Mononuclear cell (primary cell): ENCODE results near the gene GOLGB1. TPM values are rescaled to one million over a fixed set of nuclear protein-coding genes. Genes with fewer than 3 reads are reported as not detected.
"Not testable (repeated sequence)": the region's sequence is repeated elsewhere in the genome, so short reads cannot be mapped to it uniquely, and the experiment has no call there.

ENCODE experiments used
- H3K27me3 ChIP-seq: 2 replicates; pipeline ENCODE4 v1.6.0; 2011; ENCODE audit warnings: low read length, control low read depth; ENCODE audit not compliant: insufficient read depth
- H3K4me1 ChIP-seq: 2 replicates; pipeline ENCODE4 v1.5.1; 2011; ENCODE audit warnings: mild to moderate bottlenecking, low read length, control low read depth; ENCODE audit not compliant: insufficient read depth
- H3K4me3 ChIP-seq: 2 replicates; pipeline ENCODE4 v1.5.1; 2011; ENCODE audit warnings: mild to moderate bottlenecking, low read length, moderate library complexity
- H3K9me3 ChIP-seq: 2 replicates; pipeline ENCODE4 v1.5.1; 2011; ENCODE audit warnings: low read depth, mild to moderate bottlenecking, control low read depth, low read length
- total RNA-seq: library from RNA; depleted of rRNA; stranded (reverse); fragments of >200 nt; gene quantifications from one replicate; pipeline ENCODE4 v1.2.3, GENCODE V29; 2012

GOLGB1 gene
- total RNA-seq, 1 donor: 36.3 TPM

DNA sequence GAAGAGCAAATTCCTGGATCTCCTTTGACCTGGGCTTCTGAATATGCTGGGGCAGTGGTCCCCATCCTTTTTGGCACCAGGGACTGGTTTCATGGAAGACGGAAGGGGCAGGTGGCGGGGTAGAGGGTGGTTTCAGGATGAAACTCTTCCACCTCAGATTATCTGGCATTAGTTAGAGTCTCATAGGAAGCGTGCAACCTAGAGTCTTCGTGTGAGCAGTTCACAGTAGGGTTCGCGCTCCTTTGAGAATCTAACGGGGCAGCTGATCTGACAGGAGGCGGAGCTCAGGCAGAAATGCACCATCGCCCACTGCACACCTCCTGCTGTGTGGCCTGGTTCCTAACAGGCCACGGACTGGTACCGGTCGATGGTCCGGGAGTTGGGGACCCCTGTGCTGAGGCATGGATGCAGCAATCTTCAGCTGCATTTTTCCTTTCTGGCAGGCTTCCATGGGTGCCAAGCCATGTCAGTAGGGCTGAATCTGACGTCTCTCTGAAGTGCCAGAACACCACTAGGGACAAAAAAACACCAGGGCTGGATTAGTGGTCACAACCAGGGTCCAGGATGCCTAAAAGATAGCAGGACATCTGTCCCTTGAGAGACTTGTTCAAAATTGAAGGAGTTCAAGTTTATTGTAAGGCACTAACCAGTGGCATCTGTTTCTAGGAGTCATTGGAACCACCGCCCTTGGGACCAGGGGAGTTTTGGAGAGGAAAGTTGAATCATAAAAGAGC is 8.4 kb upstream of the GOLGB1 start:
- H3K9me3 ChIP-seq: no peaks in the 10 kb centered on the region
- no peak overlapping the region for H3K4me3 ChIP-seq
- H3K4me1 ChIP-seq: no peaks in the 10 kb centered on the region
- no peaks in the 10 kb centered on the region for H3K27me3 ChIP-seq

DNA sequence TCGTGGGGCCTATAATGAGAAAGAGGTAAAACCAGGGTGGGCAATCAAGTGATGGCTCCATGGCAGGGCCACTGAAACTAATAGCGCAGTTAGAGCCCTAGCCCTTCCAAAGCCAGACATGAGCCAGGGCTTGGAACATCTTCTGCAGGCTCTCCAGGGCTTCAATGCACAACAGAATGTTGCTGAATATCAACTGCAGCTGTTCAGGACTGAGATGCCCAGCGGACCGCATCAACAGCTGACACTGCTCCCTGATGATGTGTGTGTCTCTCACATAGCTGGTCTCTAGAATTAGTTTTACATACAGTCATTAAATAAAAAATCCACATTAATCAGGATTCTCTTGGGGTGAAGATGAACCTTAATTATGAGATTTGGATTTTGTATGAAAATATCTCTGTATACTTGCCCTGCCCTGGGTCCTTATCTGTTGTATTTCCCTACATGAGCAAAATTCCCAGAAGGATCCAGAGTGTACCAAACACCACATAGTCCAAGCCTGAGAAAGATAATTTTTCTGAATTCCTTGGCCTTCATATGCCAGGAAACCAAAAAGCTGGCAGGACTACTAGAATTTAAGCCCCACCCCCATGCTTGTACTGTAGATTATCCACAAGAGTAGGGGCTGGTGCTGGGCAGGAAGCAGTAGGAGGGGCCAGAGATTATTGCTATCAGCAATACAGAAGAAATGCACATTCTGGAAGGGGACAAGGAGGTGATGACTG is 7.7 kb upstream of the GOLGB1 start:
- H3K9me3 ChIP-seq: no peaks in the 10 kb centered on the region
- H3K27me3 ChIP-seq: no peaks in the 10 kb centered on the region
- no peaks in the 10 kb centered on the region for H3K4me1 ChIP-seq
- no peak overlapping the region for H3K4me3 ChIP-seq

- H3K4me3 ChIP-seq: no peak overlapping the region
- no peaks in the 10 kb centered on the region for H3K27me3 ChIP-seq
- H3K4me1 ChIP-seq: peaks cover 16% of the 10 kb centered on the region
- H3K9me3 ChIP-seq: no peaks in the 10 kb centered on the region
Observed at GRCh38 chr3:121752772-121753171, 3.2 kb upstream of the GOLGB1 start.

GRCh38 chr3:121752261-121752660 is 2.7 kb upstream of the GOLGB1 start:
- H3K4me3 ChIP-seq: no peak overlapping the region
- no peaks in the 10 kb centered on the region for H3K27me3 ChIP-seq
- H3K9me3 ChIP-seq: no peaks in the 10 kb centered on the region
- H3K4me1 ChIP-seq: peaks cover 16% of the 10 kb centered on the region

GRCh38 chr3:121750087-121750415 is 510 bp upstream of the GOLGB1 start:
- no peaks in the 10 kb centered on the region for H3K9me3 ChIP-seq
- H3K27me3 ChIP-seq: no peaks in the 10 kb centered on the region
- H3K4me1 ChIP-seq: peaks cover 16% of the 10 kb centered on the region
- H3K4me3 ChIP-seq: peak overlapping the region; percentile 84

DNA sequence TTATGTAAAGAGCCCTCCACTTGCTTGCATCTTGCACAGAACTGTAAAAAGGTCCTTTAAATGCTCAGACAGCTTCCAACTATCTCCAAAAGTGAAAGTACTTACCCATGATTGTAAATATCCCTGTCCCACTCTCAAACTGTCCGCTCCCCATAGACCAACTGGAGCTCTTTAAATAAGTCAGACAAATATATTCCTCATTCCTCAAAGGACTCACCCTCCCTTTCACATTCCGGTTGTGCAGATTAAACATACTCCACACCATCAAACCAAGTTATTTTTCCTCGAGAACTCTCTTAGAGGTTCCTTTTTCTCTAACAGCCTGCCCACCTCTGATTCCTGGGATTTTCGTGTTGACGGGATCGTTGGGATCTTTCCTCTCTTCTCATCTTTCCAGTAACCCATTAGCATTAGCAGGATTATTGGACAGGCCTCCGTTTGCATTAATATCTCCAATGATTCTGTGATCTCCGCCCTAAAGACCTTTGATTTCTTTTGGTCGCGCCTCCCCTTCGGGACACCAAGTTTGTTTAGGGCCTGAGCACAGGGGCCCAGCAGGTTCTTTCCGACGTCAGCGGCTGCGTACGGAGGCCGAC is 763 bp downstream of the GOLGB1 start:
- peaks cover 16% of the 10 kb centered on the region for H3K4me1 ChIP-seq
- peak overlapping the region; percentile 84 for H3K4me3 ChIP-seq
- H3K9me3 ChIP-seq: no peaks in the 10 kb centered on the region
- H3K27me3 ChIP-seq: no peaks in the 10 kb centered on the region

DNA sequence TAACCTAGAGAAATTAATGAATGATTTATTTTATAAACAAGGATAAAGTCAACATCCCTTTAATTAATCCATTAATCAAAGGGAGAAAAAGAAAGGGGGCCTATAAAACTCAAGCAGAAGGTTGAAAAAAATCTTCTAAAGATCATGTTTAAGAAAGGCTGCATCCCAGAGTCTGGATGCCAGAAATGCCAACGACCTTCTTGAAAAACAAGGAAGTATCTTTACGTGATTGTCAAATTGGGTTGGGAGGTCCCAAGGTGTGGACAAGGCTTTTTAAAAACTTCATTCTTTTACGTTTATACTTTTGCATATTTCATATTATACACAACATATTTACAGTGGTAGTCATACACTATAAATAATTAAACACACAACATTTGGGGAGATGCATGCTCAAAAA is 1.6 kb downstream of the GOLGB1 start:
- no peak overlapping the region for H3K4me3 ChIP-seq
- H3K4me1 ChIP-seq: peaks cover 16% of the 10 kb centered on the region

GRCh38 chr3:121743106-121743505 is 6.4 kb downstream of the GOLGB1 start:
- not testable (repeated sequence) for H3K4me1 ChIP-seq, H3K9me3 ChIP-seq

More for the DNA sequence above, 1.6 kb downstream of the GOLGB1 start:
- H3K9me3 ChIP-seq: no peaks in the 10 kb centered on the region
- no peaks in the 10 kb centered on the region for H3K27me3 ChIP-seq

DNA sequence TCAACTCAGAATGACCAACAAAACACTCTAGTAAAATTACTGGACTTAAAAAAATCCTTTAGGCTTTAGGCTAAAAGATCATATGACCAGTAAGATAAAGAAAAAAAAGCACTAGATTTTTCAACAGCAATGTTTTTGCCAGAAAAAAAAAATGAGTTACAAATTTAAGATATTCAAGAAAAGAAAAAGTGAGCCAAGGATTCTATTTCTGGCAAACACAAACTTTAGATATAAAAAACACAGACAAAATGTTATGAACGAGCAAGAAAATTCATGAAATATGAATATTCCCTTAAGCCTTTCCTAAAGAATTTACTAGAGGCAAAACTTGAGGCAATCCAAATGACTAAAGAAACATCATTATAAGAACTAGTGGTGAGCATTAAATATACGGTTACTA is 8.6 kb downstream of the GOLGB1 start:
- Histone ChIP-seq H3K9me3 (no peaks in the 10 kb centered on the region), H3K27me3 (no peaks in the 10 kb centered on the region), H3K4me3 (no peak overlapping the region), H3K4me1 (no peaks in the 10 kb centered on the region)

More at GRCh38 chr3:121743106-121743505, 6.4 kb downstream of the GOLGB1 start:
- H3K27me3 ChIP-seq, H3K4me3 ChIP-seq: not testable (repeated sequence)

DNA sequence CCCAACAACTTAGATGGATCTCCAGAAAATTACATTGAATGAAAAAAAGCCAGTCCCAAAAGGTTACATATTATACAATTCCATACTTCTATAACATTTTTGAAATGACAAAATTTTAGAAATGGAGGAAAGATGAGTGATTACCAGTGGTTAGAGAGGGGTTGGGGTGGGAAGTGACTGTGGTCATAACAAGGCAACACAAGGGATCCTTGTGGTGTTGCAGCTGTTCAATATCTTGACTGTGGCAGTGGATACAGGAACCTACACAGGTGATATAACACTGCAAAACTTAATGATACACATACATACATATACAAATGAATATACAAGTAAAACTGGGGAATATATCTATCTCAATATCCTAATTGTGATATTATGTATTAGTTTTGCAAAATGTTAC is 9.6 kb downstream of the GOLGB1 start:
- H3K4me3 ChIP-seq: no peak overlapping the region
- H3K27me3 ChIP-seq: no peaks in the 10 kb centered on the region
- H3K9me3 ChIP-seq: no peaks in the 10 kb centered on the region
- H3K4me1 ChIP-seq: no peaks in the 10 kb centered on the region

DNA sequence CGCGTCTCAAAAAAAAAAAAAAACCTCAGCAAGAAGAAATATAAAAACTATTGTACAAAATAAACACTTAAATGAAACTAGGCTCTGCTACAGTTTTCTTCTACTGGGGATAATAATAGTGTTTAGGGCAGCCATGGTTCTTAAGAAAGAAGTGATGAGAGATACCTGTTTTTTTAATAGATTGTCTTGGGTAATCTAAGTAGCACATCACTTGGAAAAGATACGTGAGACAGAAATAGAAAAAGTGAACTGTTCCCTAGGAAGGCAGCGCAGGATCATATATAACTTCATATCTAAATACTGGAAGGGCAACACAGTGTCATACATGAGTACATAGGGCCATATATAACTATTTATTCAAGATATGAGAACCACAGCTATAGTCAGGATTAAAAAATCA is 11.9 kb downstream of the GOLGB1 start:
- Histone ChIP-seq H3K27me3 (no peaks in the 10 kb centered on the region), H3K4me3 (no peak overlapping the region), H3K4me1 (no peaks in the 10 kb centered on the region)

DNA sequence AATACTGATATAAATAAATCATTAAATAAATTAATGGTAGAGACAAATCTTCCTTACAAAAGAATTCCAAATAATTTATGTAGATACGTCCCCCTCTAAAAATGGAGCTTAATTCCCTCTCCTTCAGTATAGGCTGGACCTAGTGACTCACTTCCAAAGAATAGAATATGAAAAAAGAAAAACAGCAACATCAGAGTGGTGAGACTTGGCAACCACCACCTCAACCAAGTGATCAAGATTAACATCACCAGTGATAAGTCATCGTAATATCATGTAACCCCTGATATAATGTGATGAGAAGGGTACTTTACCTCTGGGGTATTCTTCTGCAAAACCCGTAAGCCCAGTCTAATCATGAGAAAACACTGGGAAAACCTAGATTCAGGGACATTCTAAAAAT is 13.4 kb downstream of the GOLGB1 start:
- Histone ChIP-seq H3K27me3 (no peaks in the 10 kb centered on the region), H3K4me1 (no peaks in the 10 kb centered on the region), H3K4me3 (no peak overlapping the region), H3K9me3 (no peaks in the 10 kb centered on the region)

More for the DNA sequence above, 11.9 kb downstream of the GOLGB1 start:
- no peaks in the 10 kb centered on the region for H3K9me3 ChIP-seq

GRCh38 chr3:121735047-121735696 is 14.4 kb downstream of the GOLGB1 start:
- no peaks in the 10 kb centered on the region for H3K27me3 ChIP-seq
- no peak overlapping the region for H3K4me3 ChIP-seq
- no peaks in the 10 kb centered on the region for H3K4me1 ChIP-seq
- H3K9me3 ChIP-seq: no peaks in the 10 kb centered on the region

DNA sequence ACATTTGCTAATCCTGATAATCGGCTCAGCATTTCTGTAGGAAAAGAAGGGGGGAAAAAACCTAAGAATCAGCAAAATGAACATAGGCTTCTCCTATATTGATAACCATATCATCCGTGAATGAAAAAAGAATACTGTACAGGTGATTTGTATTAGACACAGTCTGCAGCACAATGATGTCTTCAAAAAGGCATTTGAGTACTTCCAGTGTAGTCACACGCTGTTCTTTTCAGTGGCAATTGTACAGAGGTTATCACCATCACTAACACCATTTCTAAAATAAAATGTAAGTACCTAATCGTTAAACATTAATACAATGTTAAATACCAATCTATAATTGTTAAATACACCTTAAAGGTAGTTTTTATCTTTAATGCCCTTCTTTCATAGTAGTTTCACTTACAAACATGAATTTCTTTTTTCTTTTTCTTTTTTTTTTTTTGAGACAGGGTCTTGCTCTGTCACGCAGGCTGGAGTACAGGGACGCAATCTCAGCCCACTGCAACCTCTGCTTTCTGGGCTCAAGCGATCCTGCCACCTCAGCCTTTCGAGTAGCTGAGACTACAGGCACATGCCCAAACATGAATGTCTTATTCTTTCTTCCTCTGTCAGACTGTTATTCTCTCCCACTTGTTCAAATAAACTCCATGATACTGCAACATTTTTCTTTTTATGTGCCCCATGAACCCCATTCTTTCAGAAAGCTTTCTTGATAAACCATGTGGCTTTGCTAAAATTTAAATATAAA is 18.4 kb downstream of the GOLGB1 start:
- no peak overlapping the region for H3K4me3 ChIP-seq
- no peaks in the 10 kb centered on the region for H3K9me3 ChIP-seq
- no peaks in the 10 kb centered on the region for H3K27me3 ChIP-seq
- H3K4me1 ChIP-seq: no peaks in the 10 kb centered on the region

DNA sequence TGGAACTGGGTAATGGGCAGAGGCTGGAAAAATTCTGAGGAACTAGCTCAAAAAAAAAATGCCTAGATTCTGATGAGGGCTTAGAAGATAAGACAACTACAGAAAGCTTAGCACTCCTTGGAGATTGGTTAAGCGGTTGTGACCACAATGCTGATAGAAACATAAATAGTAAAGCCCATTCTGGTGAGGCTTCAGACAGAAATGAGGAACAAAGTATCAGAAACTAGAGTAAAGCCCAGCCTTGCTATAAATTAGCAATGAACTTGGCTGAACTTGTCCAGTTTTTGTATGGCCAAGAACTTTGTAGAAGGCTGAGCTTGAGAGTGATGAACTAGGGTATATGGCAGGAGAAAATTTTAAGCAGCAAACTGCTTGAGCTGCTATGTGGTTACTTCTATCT is 25.4 kb downstream of the GOLGB1 start:
- no peaks in the 10 kb centered on the region for H3K4me1 ChIP-seq
- H3K27me3 ChIP-seq: no peaks in the 10 kb centered on the region
- no peaks in the 10 kb centered on the region for H3K9me3 ChIP-seq
- no peak overlapping the region for H3K4me3 ChIP-seq
